HEK293T (cell line): Measurements from ENCODE around the gene PNLIPRP3.

Source experiments
- CTCF ChIA-PET: fragments of 350-600 bp; formaldehyde crosslinking; extraction: SDS; loops from one replicate; lab custom pipeline; 2021; ENCODE audit warnings: antibody characterized with exemption, inconsistent platforms; lab: Yijun Ruan, JAX
- POLR2A ChIA-PET: fragments of 350-600 bp; formaldehyde crosslinking; extraction: SDS; loops from one replicate; lab custom pipeline; 2020; ENCODE audit warnings: antibody characterized with exemption, inconsistent platforms; lab: Yijun Ruan, JAX
- DNase-seq: peaks from one replicate; pipeline ENCODE4 v3.0.0; 2012; ENCODE audit warnings: mixed read lengths; ENCODE audit errors: extremely low spot score
- ARNT ChIP-seq: fragments of 450-650 bp; IDR thresholded peaks from 2 replicates; pipeline ENCODE4 v1.6.1; 2017; ENCODE audit warnings: mild to moderate bottlenecking
- BHLHE40 ChIP-seq: fragments of 450-650 bp; IDR thresholded peaks from 2 replicates; pipeline ENCODE4 v1.6.1; 2016; ENCODE audit warnings: mild to moderate bottlenecking, moderate library complexity, borderline replicate concordance
- CTBP1 ChIP-seq: fragments of 450-650 bp; IDR thresholded peaks from 2 replicates; pipeline ENCODE4 v1.6.1; 2016; ENCODE audit warnings: borderline replicate concordance
- ELF4 ChIP-seq: fragments of 450-650 bp; IDR thresholded peaks from 2 replicates; pipeline ENCODE4 v1.6.1; 2017; ENCODE audit warnings: antibody characterized with exemption
- FOXA1 ChIP-seq: fragments of 450-650 bp; IDR thresholded peaks from 2 replicates; pipeline ENCODE4 v1.6.1; 2016; ENCODE audit warnings: mild to moderate bottlenecking
- FOXK2 ChIP-seq: fragments of 450-650 bp; IDR thresholded peaks from 2 replicates; pipeline ENCODE4 v1.6.1; 2016; ENCODE audit warnings: mild to moderate bottlenecking
- FOXM1 ChIP-seq: fragments of 450-650 bp; IDR thresholded peaks from 2 replicates; pipeline ENCODE4 v1.6.1; 2017; ENCODE audit warnings: mild to moderate bottlenecking, borderline replicate concordance
- HDGF ChIP-seq: fragments of 450-650 bp; IDR thresholded peaks from 2 replicates; pipeline ENCODE4 v1.6.1; 2017; ENCODE audit warnings: antibody characterized with exemption, borderline replicate concordance
- L3MBTL2 ChIP-seq: fragments of 450-650 bp; conservative IDR thresholded peaks from 2 replicates; pipeline ENCODE4 v1.6.1; 2016; ENCODE audit warnings: mild to moderate bottlenecking
- LEF1 ChIP-seq: fragments of 450-650 bp; IDR thresholded peaks from 2 replicates; pipeline ENCODE4 v1.6.1; 2017; ENCODE audit warnings: mild to moderate bottlenecking, borderline replicate concordance
- NFRKB ChIP-seq: fragments of 450-650 bp; IDR thresholded peaks from 2 replicates; pipeline ENCODE4 v1.6.1; 2016; ENCODE audit warnings: mild to moderate bottlenecking, moderate library complexity
- PKNOX1 ChIP-seq: fragments of 450-650 bp; IDR thresholded peaks from 2 replicates; pipeline ENCODE4 v1.6.1; 2016
- SP1 ChIP-seq: fragments of 450-650 bp; IDR thresholded peaks from 2 replicates; pipeline ENCODE4 v1.6.1; 2017
- SUZ12 ChIP-seq: fragments of 450-650 bp; IDR thresholded peaks from 2 replicates; pipeline ENCODE4 v1.6.1; 2016; ENCODE audit warnings: mild to moderate bottlenecking
- TARDBP ChIP-seq: fragments of 450-650 bp; IDR thresholded peaks from 2 replicates; pipeline ENCODE4 v1.6.1; 2016
- ZNF384 ChIP-seq: fragments of 450-650 bp; IDR thresholded peaks from 2 replicates; pipeline ENCODE4 v1.6.1; 2016

The PNLIPRP3 gene

GRCh38 chr10:116470071-116470470 lies 42.4 kb downstream of the PNLIPRP3 start:
- ChIA-PET CTCF (interaction anchor here (0.6 to 0.8 kb wide), 2 partner anchors 8 to 52 kb away, joined by 3 to 4 read pairs; no protein-coding TSS in a partner anchor), POLR2A (no interaction called here)
- TF ChIP-seq PKNOX1 (no peak), FOXK2 (no peak), ELF4 (no peak), FOXA1 (no peak), L3MBTL2 (no peak), HDGF (no peak), SP1 (no peak)
- no peak for DNase-seq

GRCh38 chr10:116470768-116471415 lies 43.2 kb downstream of the PNLIPRP3 start:
- DNase-seq, result peak; percentile 60
- CTCF ChIA-PET, result interaction anchor here (0.8 kb wide), 1 partner anchor 51 kb away, joined by 4 read pairs; no protein-coding TSS in a partner anchor
- TF ChIP-seq ARNT (no peak), FOXK2 (no peak), FOXA1 (no peak), HDGF (no peak), SP1 (no peak), FOXM1 (no peak), ZNF384 (no peak), NFRKB (no peak), PKNOX1 (no peak)
- POLR2A ChIA-PET, result no interaction called here

GRCh38 chr10:116472891-116473290 lies 45.2 kb downstream of the PNLIPRP3 start:
- no peak for DNase-seq
- ChIA-PET POLR2A (no interaction called here), CTCF (interaction anchor here (1.5 kb wide), 1 partner anchor 17 kb away, joined by 3 read pairs; no protein-coding TSS in a partner anchor)
- TF ChIP-seq FOXK2, result no peak
- TF ChIP-seq ELF4, result no peak
- TF ChIP-seq FOXM1, result no peak

- POLR2A ChIA-PET, result no interaction called here
- no peak for DNase-seq
- CTCF ChIA-PET, result no interaction called here
- TF ChIP-seq NFRKB (no peak), HDGF (no peak), PKNOX1 (no peak), ZNF384 (no peak), ARNT (no peak), SUZ12 (no peak), CTBP1 (no peak), SP1 (no peak)
Observed at GRCh38 chr10:116475866-116476265, 48.2 kb downstream of the PNLIPRP3 start.

GRCh38 chr10:116476461-116476860 lies 48.8 kb downstream of the PNLIPRP3 start:
- no peak for DNase-seq
- TF ChIP-seq HDGF, result no peak
- TF ChIP-seq LEF1, result no peak
- no peak for TF ChIP-seq FOXK2
- TF ChIP-seq BHLHE40, result no peak
- no peak for TF ChIP-seq ARNT
- no peak for TF ChIP-seq FOXM1
- TF ChIP-seq SP1, result no peak
- TF ChIP-seq NFRKB, result no peak
- no peak for TF ChIP-seq SUZ12
- TF ChIP-seq ZNF384, result no peak
- no peak for TF ChIP-seq CTBP1
- no peak for TF ChIP-seq ELF4
- no peak for TF ChIP-seq L3MBTL2
- no peak for TF ChIP-seq PKNOX1
- CTCF ChIA-PET, result no interaction called here
- POLR2A ChIA-PET, result no interaction called here

GRCh38 chr10:116477986-116478664 lies 50.5 kb downstream of the PNLIPRP3 start:
- TF ChIP-seq CTBP1, result no peak
- no peak for TF ChIP-seq ELF4
- no peak for TF ChIP-seq LEF1
- TF ChIP-seq ARNT, result no peak
- no peak for TF ChIP-seq L3MBTL2
- no peak for TF ChIP-seq NFRKB
- TF ChIP-seq TARDBP, result no peak
- TF ChIP-seq HDGF, result no peak
- TF ChIP-seq FOXK2, result no peak
- no peak for TF ChIP-seq PKNOX1
- no peak for TF ChIP-seq FOXM1
- no peak for TF ChIP-seq BHLHE40
- no peak for TF ChIP-seq SUZ12
- no peak for DNase-seq
- ChIA-PET POLR2A (no interaction called here), CTCF (interaction anchor here (0.5 kb wide), 1 partner anchor 8 kb away, joined by 3 read pairs; no protein-coding TSS in a partner anchor)
